ENCODE measurements around the gene OR8K1. TPM values are rescaled to one million over a fixed set of nuclear protein-coding genes. Genes with fewer than 3 reads are reported as not detected.

OR8K1 gene
- not detected for polyA plus RNA-seq (ENCODE audit: insufficient read depth in 1 of 5, insufficient read length in 5 of 5, low replicate concordance in 1 of 5)
- long read RNA-seq, donor 1: 0 reads
- long read RNA-seq, donor 2: 0 reads
- long read RNA-seq, donor 3: 0 reads
- long read RNA-seq, donor 4: 0 reads
- long read RNA-seq, donor 5: 0 reads
- long read RNA-seq, donor 6: 0 reads
- long read RNA-seq, donor 7: 0 reads
- long read RNA-seq, donor 8: 0 reads

GRCh38 chr11:56345739-56346138 is at the start of gene OR8K1:
TSS of gene OR8K1 (plus strand) at chr11:56346039. CDS start at chr11:56346039, 0 bp downstream.
- DNase-seq: no peak

- DNase-seq: no peak
Measured at GRCh38 chr11:56296898-56297297, 48.9 kb upstream of the OR8K1 start.

DNA sequence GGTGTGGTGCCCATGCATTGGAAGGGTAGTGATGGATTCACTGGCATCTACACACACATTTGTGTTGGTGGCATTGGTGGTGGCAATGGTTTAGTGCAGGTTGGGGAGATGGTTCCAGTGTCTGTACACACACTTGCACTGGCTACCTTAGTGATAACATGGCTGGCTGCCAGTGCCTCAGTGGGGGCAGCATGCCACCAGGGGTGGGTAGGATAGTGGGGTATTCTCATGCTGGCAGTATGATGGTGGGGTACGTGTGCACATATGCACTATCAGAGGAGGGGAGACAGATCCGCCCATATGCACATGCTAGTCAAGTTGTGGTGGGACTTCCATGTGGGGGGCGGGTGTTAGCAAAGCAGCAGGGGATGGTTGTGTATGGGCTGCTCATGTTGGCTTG is 38.0 kb upstream of the OR8K1 start:
- DNase-seq: no peak

DNA sequence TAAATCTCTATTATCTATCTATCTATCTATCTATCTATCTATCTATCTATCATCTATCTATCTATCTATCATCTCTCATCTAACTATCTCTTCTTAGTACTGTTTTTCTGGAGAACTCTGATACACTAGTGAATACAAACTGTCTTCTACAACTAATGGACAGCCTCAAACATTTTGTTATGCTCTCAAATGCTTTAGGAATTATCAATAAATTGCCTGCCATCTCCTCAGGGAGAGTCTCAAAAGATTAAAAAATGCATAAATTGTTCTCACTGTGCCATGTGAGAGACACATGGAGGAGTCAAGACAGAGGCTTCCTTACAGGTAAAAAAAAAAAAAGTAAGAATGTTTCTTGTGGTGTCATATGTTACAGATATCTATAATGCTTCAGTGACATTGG is 31.0 kb upstream of the OR8K1 start, which contains the start of gene OR8K3:
OR8K3 (plus strand) TSS at position 301 of the 400 bp plus-strand sequence. CDS start 3,163 bp downstream, outside the sequence.
- no peak for DNase-seq

GRCh38 chr11:56331861-56332491 is 13.9 kb upstream of the OR8K1 start:
- DNase-seq: no peak

GRCh38 chr11:56333156-56333555 is 12.7 kb upstream of the OR8K1 start:
- DNase-seq: no peak

GRCh38 chr11:56340289-56340688 is 5.5 kb upstream of the OR8K1 start:
- DNase-seq: no peak

DNA sequence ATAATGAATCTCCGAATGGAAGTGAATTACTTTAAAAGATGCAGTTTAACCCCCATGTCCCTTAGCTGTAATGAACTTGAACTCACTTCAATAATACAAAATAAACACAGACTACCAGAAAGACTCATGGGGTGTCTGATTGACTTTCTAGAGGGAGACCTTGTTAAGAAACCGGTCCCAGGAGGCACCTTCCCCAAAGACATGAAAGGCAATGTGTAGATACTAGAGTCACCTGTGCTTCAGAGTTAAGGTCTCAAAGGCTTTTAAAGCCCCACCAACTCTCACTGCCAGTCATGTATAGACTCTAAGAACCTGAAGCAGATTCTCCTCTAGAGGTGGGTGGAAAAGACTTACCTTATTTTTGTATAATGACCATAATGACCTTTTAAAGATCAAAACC is 8.2 kb downstream of the OR8K1 start, which contains the start of gene OR8J1:
OR8J1 (plus strand) TSS at position 301 of the 400 bp plus-strand sequence. CDS start 5,956 bp downstream, outside the sequence.
- no peak for DNase-seq

DNA sequence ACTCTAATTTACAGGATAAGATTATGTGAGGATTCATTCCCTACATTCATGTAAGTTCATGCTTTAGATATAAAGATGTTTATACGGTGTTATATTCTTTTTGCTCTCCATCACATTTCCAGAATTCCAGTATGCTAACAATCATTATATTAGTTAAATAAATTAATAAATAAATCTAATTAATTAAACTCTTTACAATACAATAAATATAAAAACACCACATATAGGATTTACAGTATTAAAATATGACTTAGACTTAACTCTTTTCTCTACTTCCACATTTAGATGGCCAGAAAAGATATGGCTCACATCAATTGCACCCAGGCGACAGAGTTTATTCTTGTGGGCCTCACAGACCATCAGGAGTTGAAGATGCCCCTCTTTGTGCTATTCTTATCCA is 29.5 kb downstream of the OR8K1 start, which contains the start of gene OR8U1:
OR8U1 (plus strand) TSS at position 301 of the 400 bp plus-strand sequence; CDS start at position 301, 0 bp downstream.
- DNase-seq: no peak

DNA sequence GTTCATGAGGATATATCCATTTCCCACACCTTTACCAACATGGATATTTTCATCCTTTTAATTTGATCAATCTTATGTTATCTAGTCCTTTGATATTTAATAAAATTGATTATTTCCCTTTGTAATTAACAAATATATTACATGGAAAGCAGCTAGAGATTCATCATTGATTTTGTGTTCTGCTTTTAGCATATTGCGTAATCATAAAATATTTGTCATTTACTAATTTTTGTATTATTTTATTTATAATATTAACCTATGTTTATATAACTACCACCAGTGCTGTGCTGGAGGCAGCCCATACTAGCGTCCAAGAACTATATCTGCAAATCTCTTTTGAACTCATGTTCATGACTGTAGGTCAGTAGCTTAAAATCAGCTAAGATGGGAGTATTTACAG is 34.3 kb downstream of the OR8K1 start:
- DNase-seq: no peak

GRCh38 chr11:56394381-56394780 is 48.5 kb downstream of the OR8K1 start:
- DNase-seq: no peak

DNA sequence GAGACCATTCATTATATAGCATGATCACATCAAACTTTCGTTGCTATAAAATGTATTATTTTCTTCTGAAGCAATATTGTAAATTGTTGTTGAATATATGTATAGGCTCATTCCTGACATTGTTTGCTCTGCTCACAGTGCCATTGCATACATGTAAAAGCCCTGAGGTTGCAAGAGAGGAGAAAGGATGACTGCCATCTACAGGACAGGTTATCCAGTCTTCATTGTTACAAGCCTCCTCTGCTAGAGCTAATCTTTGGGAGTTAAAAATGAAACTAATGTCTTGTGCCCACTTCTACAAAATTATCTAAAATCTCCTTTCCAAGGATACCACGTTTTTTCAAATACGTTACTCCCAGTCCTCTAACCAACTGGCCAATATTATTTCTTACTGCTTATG is 50.2 kb downstream of the OR8K1 start:
- no peak for DNase-seq

Other genes starting within 250 kb of the OR8K1 start
- not detected for gene OR8H2, start 242.4 kb upstream of the OR8K1 start, polyA plus RNA-seq (ENCODE audit: insufficient read depth in 1 of 5, insufficient read length in 5 of 5, low replicate concordance in 1 of 5)
- gene OR8H3, start 223.7 kb upstream of the OR8K1 start, polyA plus RNA-seq (ENCODE audit: insufficient read depth in 1 of 5, insufficient read length in 5 of 5, low replicate concordance in 1 of 5): not detected
- gene OR8J3, start 205.8 kb upstream of the OR8K1 start, polyA plus RNA-seq (ENCODE audit: insufficient read depth in 1 of 5, insufficient read length in 5 of 5, low replicate concordance in 1 of 5): not detected
- not detected for gene OR8K5, start 185.7 kb upstream of the OR8K1 start, polyA plus RNA-seq (ENCODE audit: insufficient read depth in 1 of 5, insufficient read length in 5 of 5, low replicate concordance in 1 of 5)
- not detected for gene OR5J2, start 169.4 kb upstream of the OR8K1 start, polyA plus RNA-seq (ENCODE audit: insufficient read depth in 1 of 5, insufficient read length in 5 of 5, low replicate concordance in 1 of 5)
- not detected for gene OR5T2, start 111.8 kb upstream of the OR8K1 start, polyA plus RNA-seq (ENCODE audit: insufficient read depth in 1 of 5, insufficient read length in 5 of 5, low replicate concordance in 1 of 5)
- not detected for gene OR5T3, start 93.8 kb upstream of the OR8K1 start, polyA plus RNA-seq (ENCODE audit: insufficient read depth in 1 of 5, insufficient read length in 5 of 5, low replicate concordance in 1 of 5)
- not detected for gene OR5T1, start 71.9 kb upstream of the OR8K1 start, polyA plus RNA-seq (ENCODE audit: insufficient read depth in 1 of 5, insufficient read length in 5 of 5, low replicate concordance in 1 of 5)
- under 1 TPM in 1 of 5 donors, not detected in 4; 0.04 TPM for gene OR8H1, start 53.8 kb upstream of the OR8K1 start, polyA plus RNA-seq (ENCODE audit: insufficient read depth in 1 of 5, insufficient read length in 5 of 5, low replicate concordance in 1 of 5)
- gene OR8K3, start 30.9 kb upstream of the OR8K1 start, polyA plus RNA-seq (ENCODE audit: insufficient read depth in 1 of 5, insufficient read length in 5 of 5, low replicate concordance in 1 of 5): not detected
- not detected for gene OR8J1, start 8.3 kb downstream of the OR8K1 start, polyA plus RNA-seq (ENCODE audit: insufficient read depth in 1 of 5, insufficient read length in 5 of 5, low replicate concordance in 1 of 5)
- gene OR8U1, start 29.6 kb downstream of the OR8K1 start, polyA plus RNA-seq (ENCODE audit: insufficient read depth in 1 of 5, insufficient read length in 5 of 5, low replicate concordance in 1 of 5): not detected
- not detected for gene OR5AL1, start 66.7 kb downstream of the OR8K1 start, polyA plus RNA-seq (ENCODE audit: insufficient read depth in 1 of 5, insufficient read length in 5 of 5, low replicate concordance in 1 of 5)
- gene OR5M3, start 127.3 kb downstream of the OR8K1 start, polyA plus RNA-seq (ENCODE audit: insufficient read depth in 1 of 5, insufficient read length in 5 of 5, low replicate concordance in 1 of 5): not detected
- gene OR5M8, start 145.3 kb downstream of the OR8K1 start, polyA plus RNA-seq (ENCODE audit: insufficient read depth in 1 of 5, insufficient read length in 5 of 5, low replicate concordance in 1 of 5): not detected
- not detected for gene OR5M11, start 197.2 kb downstream of the OR8K1 start, polyA plus RNA-seq (ENCODE audit: insufficient read depth in 1 of 5, insufficient read length in 5 of 5, low replicate concordance in 1 of 5)
- not detected for gene OR5M10, start 231.7 kb downstream of the OR8K1 start, polyA plus RNA-seq (ENCODE audit: insufficient read depth in 1 of 5, insufficient read length in 5 of 5, low replicate concordance in 1 of 5)

Data from right lung (tissue), 10 donors.